D721Med (cell line): ENCODE measurements around the gene CEBPB.

Source experiments
- DNase-seq: peaks from one replicate; pipeline ENCODE4 v3.0.0; 2011; ENCODE audit warnings: low spot score; ENCODE audit not compliant: insufficient read length
- FAIRE-seq: peaks from 2 replicates; lab custom pipeline; 2011; peaks lifted over from hg19 to GRCh38; lab: Jason Lieb, UNC
- TF ChIP-seq, protein P1 (sequence below): IDR thresholded peaks from 2 replicates; pipeline ENCODE4 v1.5.1; 2012; ENCODE audit warnings: mild to moderate bottlenecking, control low read depth; ENCODE audit not compliant: insufficient read depth; ENCODE audit errors: missing control alignments

Gene CEBPB

DNA sequence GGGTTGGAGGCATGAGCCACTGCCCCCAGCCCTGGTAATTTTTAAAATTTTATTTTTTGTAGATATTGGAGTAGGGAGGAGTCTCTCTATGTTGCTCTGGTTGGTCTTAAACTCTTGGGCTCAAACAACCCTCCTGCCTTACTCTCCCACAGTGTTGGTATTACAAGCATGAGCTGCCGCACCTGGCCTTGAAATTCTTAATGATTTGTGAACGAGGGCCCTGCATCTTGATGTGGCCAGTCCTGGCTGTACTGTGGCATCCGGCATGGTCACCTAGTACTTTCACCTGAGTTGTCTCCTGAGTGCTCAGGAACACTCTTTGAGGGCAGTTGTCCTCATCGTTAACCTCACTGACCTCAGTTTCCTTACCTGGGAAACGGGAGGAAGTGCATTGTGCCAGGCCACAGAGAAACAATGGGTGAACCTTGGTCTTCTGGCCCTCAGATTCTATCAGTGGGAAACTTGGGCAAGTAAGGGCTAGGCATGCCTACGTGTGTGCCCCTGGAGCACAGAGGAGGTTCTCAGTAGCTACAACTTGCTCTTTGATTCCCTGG, 19.5 kb downstream of the CEBPB start:
- FAIRE-seq (no peak), DNase-seq (no peak)
- TF ChIP-seq, protein P1, sequence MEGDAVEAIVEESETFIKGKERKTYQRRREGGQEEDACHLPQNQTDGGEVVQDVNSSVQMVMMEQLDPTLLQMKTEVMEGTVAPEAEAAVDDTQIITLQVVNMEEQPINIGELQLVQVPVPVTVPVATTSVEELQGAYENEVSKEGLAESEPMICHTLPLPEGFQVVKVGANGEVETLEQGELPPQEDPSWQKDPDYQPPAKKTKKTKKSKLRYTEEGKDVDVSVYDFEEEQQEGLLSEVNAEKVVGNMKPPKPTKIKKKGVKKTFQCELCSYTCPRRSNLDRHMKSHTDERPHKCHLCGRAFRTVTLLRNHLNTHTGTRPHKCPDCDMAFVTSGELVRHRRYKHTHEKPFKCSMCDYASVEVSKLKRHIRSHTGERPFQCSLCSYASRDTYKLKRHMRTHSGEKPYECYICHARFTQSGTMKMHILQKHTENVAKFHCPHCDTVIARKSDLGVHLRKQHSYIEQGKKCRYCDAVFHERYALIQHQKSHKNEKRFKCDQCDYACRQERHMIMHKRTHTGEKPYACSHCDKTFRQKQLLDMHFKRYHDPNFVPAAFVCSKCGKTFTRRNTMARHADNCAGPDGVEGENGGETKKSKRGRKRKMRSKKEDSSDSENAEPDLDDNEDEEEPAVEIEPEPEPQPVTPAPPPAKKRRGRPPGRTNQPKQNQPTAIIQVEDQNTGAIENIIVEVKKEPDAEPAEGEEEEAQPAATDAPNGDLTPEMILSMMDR = no peak

DNA sequence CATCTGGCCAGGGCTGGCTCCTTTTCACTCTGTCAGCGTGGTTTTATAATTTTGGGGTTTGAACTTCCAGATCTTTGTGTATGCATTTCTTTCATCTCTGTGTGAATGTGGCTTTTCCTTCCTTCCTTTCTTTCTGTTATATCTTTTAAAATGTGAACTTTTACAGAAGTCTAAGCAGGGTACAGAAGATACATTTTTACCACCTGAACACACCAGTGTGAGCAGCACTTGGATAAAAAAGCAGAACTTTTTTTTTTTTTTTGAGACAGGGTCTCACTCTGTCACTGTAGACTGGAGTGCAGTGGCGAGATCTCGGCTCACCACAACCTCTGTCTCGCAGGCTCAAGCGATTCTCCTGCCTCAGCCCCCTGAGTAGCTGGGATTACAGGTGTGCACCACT, 20.5 kb downstream of the CEBPB start:
- no peak for FAIRE-seq
- TF ChIP-seq, protein P1 = no peak

DNA sequence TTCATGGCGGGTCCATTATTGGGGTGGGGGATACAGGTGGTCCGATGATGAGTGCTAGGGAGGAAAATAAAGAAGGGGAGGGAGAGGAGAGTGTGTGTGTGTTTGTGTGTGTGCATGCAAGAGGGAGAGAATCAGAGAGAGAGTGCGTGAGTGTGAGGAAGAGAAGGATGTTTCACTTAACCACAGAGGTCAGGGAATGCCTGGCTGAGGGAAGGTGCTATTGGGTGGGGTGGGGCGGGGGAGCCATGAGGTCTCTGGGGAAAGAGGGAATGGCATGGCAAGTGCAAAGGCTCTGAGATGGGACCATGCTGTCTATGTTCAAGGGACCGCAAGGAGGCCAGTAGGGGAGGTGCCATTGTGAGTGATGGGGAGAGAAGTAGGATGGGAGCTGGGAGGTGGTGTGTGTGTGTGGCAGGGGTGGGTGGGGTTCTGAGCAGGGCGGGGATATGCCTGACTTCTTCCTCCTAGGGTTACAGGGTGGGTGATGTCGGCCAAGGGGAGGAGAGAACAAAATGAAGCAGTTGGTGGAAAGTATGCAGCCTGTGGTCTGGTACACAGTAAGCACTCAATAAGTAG, 23.0 kb downstream of the CEBPB start:
- FAIRE-seq (no peak), DNase-seq (no peak)
- TF ChIP-seq, protein P1 = no peak

More for the DNA sequence above, 20.5 kb downstream of the CEBPB start:
- DNase-seq = no peak

DNA sequence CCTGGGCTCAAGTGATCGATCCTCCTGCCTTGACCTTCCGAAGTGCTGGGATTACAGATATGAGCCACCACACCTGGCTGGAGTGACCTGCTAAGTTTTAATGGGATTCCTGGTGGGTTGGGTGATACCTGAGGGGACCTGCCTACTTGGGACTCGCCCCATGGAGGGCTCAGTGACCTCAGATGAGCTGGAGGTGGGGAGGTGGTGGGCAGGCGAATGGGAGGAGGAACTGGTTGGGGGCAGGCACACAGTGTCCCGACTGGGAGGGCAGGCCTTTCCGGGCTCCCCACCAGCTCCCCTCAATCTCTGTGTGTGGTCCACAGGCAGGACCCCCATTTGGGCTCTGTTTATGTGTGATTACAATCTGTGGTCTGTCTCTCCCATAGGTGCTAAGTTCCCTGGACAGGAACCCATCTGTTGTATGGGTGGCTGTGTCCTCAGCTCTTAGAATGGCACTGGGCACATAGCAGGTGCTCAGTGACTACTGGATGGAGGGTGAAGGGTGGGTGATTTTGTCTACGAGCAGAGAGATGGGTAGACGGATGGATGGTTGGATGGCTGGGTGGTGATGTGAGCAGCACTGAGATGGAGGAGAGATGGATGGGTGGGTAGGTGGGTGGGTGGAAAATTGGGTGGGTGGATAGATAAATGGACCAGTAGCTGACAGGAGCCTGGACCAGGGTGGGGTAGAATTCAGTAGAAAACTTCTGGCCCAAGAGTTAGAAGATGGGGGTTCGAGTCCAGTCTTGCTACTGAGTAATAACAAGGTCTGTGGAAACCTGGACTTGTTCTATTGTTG, 23.8 kb downstream of the CEBPB start:
- no peak for FAIRE-seq
- TF ChIP-seq, protein P1 = no peak
- no peak for DNase-seq

DNA sequence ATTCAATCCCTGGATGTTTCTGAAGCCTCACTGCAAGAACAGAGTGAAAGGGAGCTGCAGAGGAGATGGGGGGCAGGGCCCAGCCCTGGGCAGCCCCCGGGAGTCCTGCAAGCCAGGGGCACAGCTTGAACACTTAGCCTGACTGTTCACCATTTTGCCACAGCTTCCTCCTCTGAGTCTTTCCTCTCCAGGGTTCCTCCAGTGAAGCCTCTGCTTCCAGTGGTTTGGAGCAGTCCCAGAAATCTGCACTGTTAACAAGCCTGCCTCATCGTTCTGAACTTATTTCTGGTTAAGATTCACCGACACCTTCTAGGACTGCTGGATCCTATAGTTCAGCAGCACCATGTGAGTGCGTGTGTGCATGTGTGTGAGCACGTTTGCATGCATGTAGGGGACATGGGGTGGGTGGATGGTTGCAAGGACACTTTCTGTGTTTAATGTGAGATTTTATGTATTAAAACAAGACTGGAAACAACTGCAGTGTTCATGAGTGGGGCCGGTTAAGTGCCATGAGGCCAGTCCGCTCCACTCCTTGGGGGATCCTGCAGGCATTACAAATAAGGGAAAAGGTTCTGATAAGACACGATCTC, 24.6 kb downstream of the CEBPB start:
- FAIRE-seq (no peak), DNase-seq (no peak)
- TF ChIP-seq, protein P1 = no peak

DNA sequence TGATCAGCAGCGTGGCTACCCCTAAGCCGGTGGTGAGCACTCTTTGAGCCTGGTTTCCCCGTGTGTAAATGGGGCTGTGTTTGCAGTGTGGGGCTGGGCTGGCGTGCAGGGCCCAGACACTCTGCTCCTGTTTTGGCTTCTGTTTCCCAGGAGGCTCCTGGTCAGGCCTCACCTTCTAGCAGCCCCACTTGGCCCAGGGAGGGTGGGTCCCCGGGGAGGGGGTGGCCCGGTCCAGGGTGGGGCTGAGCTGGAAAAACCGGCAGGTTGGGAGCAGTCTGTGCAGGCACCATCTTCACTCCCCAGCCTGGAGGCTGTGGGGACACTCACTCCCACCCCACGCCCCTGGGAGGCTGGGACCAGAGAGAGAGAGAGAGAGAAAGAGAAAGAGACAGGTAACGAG, 25.3 kb downstream of the CEBPB start:
- DNase-seq = no peak
- FAIRE-seq = no peak

More for the DNA sequence above, 25.3 kb downstream of the CEBPB start:
- TF ChIP-seq, protein P1 = no peak
